ENCODE data around the gene KPTN. TPM values are rescaled to one million over a fixed set of nuclear protein-coding genes. Genes with fewer than 3 reads are reported as not detected.
"Not testable (repeated sequence)": the region's sequence is repeated elsewhere in the genome, so short reads cannot be mapped to it uniquely, and the experiment has no call there.

KPTN gene
- polyA plus RNA-seq, 3 donors: 9.5 to 9.7 (median 9.5) TPM

DNA sequence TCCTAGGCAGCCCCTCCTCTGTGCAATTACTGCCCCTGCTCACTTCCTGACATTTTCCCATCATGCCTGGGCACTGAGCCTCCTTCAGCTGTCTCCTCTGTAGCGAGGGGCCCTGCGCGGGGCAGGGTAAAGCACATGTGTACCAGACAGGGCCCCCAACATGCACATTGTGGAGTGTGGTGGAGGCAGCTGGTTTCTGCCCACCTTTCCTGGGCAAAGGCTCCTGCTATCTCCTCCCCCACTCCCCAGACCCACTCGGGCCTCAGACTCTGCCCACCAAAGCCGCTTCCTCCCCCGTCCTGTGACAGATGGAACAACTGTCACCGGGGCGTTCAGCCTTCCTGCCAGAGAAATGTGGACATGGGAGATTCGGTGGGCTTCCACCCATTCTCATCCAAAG is 2.9 kb upstream of the KPTN start:
- Histone ChIP-seq H3K27me3 (ENCODE audit: control insufficient read depth in 2 of 2, insufficient read depth in 2 of 2, low read length in 2 of 2) (no peaks in the 10 kb centered on the region), H4K20me1 (ENCODE audit: insufficient read depth, low read length) (peaks cover 8% of the 10 kb centered on the region), H3K4me1 (ENCODE audit: control insufficient read depth in 1 of 2, insufficient read depth in 2 of 2, low read length in 2 of 2) (peaks cover 14 to 20% of the 10 kb centered on the region in 2 donors), H3K27ac (ENCODE audit: low read depth in 1 of 2, low read length in 2 of 2) (no peak overlapping the region), H3K79me2 (ENCODE audit: insufficient read depth, low read length) (no peaks in the 10 kb centered on the region), H3K4me2 (replicated peaks; ENCODE audit: extremely low read depth, low read length, poor library complexity, severe bottlenecking) (no peak overlapping the region), H3K36me3 (replicated peaks in 1 of 2; ENCODE audit: control insufficient read depth in 1 of 2, insufficient read depth in 2 of 2, low read length in 2 of 2) (peaks cover 35 to 40% of the 10 kb centered on the region in 2 donors), H2AFZ (ENCODE audit: insufficient read depth, low read depth, low read length, poor library complexity, severe bottlenecking) (no peak overlapping the region), H3K9me3 (replicated peaks in 1 of 2; ENCODE audit: control insufficient read depth in 1 of 2, insufficient read depth in 1 of 2, low read length in 2 of 2) (no peaks in the 10 kb centered on the region), H3K9ac (ENCODE audit: insufficient read depth, low read length, poor library complexity, severe bottlenecking) (no peak overlapping the region), H3K4me3 (replicated peaks in 1 of 3; ENCODE audit: low read depth in 2 of 3, low read length in 3 of 3) (no peak overlapping the region)
- no peak for DNase-seq
- H3K4me3 Mint-ChIP-seq: no peak overlapping the region
- no peak overlapping the region for H3K27ac Mint-ChIP-seq
- intact Hi-C loops (cut with micrococcal nuclease): no loop called here
- peaks cover 26% of the 10 kb centered on the region for H3K4me1 Mint-ChIP-seq
- WGBS (ENCODE audit: insufficient coverage): 7% methylated on average over 5 of the region's 9 CpGs
- peaks cover 0 to 5% (median 3%) of the 10 kb centered on the region in 3 donors for H3K27me3 Mint-ChIP-seq (ENCODE audit: low read depth in 3 of 3)
- H3K9me3 Mint-ChIP-seq: peaks cover 0 to 2% (median 0%) of the 10 kb centered on the region in 7 donors
- H3K36me3 Mint-ChIP-seq: peaks cover 44 to 47% of the 10 kb centered on the region in 2 donors
- TF ChIP-seq, protein P1, sequence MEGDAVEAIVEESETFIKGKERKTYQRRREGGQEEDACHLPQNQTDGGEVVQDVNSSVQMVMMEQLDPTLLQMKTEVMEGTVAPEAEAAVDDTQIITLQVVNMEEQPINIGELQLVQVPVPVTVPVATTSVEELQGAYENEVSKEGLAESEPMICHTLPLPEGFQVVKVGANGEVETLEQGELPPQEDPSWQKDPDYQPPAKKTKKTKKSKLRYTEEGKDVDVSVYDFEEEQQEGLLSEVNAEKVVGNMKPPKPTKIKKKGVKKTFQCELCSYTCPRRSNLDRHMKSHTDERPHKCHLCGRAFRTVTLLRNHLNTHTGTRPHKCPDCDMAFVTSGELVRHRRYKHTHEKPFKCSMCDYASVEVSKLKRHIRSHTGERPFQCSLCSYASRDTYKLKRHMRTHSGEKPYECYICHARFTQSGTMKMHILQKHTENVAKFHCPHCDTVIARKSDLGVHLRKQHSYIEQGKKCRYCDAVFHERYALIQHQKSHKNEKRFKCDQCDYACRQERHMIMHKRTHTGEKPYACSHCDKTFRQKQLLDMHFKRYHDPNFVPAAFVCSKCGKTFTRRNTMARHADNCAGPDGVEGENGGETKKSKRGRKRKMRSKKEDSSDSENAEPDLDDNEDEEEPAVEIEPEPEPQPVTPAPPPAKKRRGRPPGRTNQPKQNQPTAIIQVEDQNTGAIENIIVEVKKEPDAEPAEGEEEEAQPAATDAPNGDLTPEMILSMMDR (IDR thresholded peaks at IDR 0.05): no peak

GRCh38 chr19:47486220-47486619 is 2.2 kb upstream of the KPTN start:
- Mint-ChIP-seq H3K27ac (peak overlapping the region in 2 of 7 donors; percentile 6 to 14), H3K36me3 (peaks cover 37 to 40% of the 10 kb centered on the region in 2 donors), H3K4me1 (peaks cover 26% of the 10 kb centered on the region)
- H3K79me2 ChIP-seq (ENCODE audit: insufficient read depth, low read length); H3K4me2 ChIP-seq (replicated peaks; ENCODE audit: extremely low read depth, low read length, poor library complexity, severe bottlenecking); H3K27ac ChIP-seq (ENCODE audit: low read depth in 1 of 2, low read length in 2 of 2); H2AFZ ChIP-seq (ENCODE audit: insufficient read depth, low read depth, low read length, poor library complexity, severe bottlenecking); DNase-seq; H3K9me3 ChIP-seq (replicated peaks in 1 of 2; ENCODE audit: control insufficient read depth in 1 of 2, insufficient read depth in 1 of 2, low read length in 2 of 2); H3K27me3 ChIP-seq (ENCODE audit: control insufficient read depth in 2 of 2, insufficient read depth in 2 of 2, low read length in 2 of 2); intact Hi-C loops (cut with micrococcal nuclease); H3K27me3 Mint-ChIP-seq (ENCODE audit: low read depth in 3 of 3); H3K9ac ChIP-seq (ENCODE audit: insufficient read depth, low read length, poor library complexity, severe bottlenecking); H3K9me3 Mint-ChIP-seq; H4K20me1 ChIP-seq (ENCODE audit: insufficient read depth, low read length); H3K4me3 ChIP-seq (replicated peaks in 1 of 3; ENCODE audit: low read depth in 2 of 3, low read length in 3 of 3); H3K4me3 Mint-ChIP-seq: not testable (repeated sequence)
- Histone ChIP-seq H3K36me3 (replicated peaks in 1 of 2; ENCODE audit: control insufficient read depth in 1 of 2, insufficient read depth in 2 of 2, low read length in 2 of 2) (peaks cover 29 to 33% of the 10 kb centered on the region in 2 donors), H3K4me1 (ENCODE audit: control insufficient read depth in 1 of 2, insufficient read depth in 2 of 2, low read length in 2 of 2) (peaks cover 14 to 20% of the 10 kb centered on the region in 2 donors)
- WGBS (ENCODE audit: insufficient coverage): 69% methylated on average over 10 of the region's 13 CpGs
